Left cardiac atrium (tissue), 4 donors: ENCODE results near the gene CCDC50. TPM values are rescaled to one million over a fixed set of nuclear protein-coding genes. Genes with fewer than 3 reads are reported as not detected.

Experiments used
- ATAC-seq, 2 donors: fragments of 200-7000 bp; cut with Tn5 transposase; one replicate each; pipeline ENCODE4 v1.9.1; 2020; ENCODE audit warnings: mild to moderate bottlenecking in 2 of 2, moderate library complexity in 2 of 2
- DNase-seq: peaks from one replicate; pipeline ENCODE4 v3.0.0-alpha.2; 2020
- intact Hi-C, 2 donors: fragments of 100-400 bp; cut with DNase I; formaldehyde crosslinking; loops; one replicate each; pipeline versions ENCODE4 v1.14.1 to v1.15.1; 2022 to 2023
- total RNA-seq, 2 donors: library from RNA; stranded (reverse); fragmentation: NEBNext Ultra II Directional; extraction: Animal tissue kit (Norgen Biotek cat#: 25700); gene quantifications; one replicate each; pipeline ENCODE4 v1.2.1, GENCODE V29; 2021
- donor health status: DM: no; HTN: yes; CAD: no.
- donor health status: DM: no; HTN: yes; CAD: no; lungs with severe emphysema.
- donor health status: DM: yes; HTN: yes; CAD: no.
- donor health status: Dilated cardiomyopathy.

CCDC50 gene
- total RNA-seq, 2 donors from 2014 or later = 53.1 to 69.0 TPM

- intact Hi-C loops = no loop called here
- DNase-seq = no peak
- no peak for ATAC-seq
These were observed 11.8 kb downstream of the CCDC50 start for GRCh38 chr3:191340966-191341365.

- DNase-seq (no peak), ATAC-seq (no peak)
- intact Hi-C loops = no loop called here
These were observed 12.8 kb downstream of the CCDC50 start for GRCh38 chr3:191342006-191342405.

GRCh38 chr3:191342411-191342810 lies 13.2 kb downstream of the CCDC50 start:
- ATAC-seq = no peak
- no peak for DNase-seq
- intact Hi-C loops = no loop called here

- DNase-seq = no peak
- ATAC-seq = no peak
- intact Hi-C loops = no loop called here
These were observed 13.9 kb downstream of the CCDC50 start for GRCh38 chr3:191343115-191343514.

GRCh38 chr3:191343913-191344312 lies 14.7 kb downstream of the CCDC50 start:
- intact Hi-C loops = no loop called here
- DNase-seq (no peak), ATAC-seq (no peak)

- no peak for ATAC-seq
- intact Hi-C loops = no loop called here
- no peak for DNase-seq
These were observed 16.1 kb downstream of the CCDC50 start for GRCh38 chr3:191345334-191345733.

- ATAC-seq (no peak), DNase-seq (no peak)
These were observed 18.0 kb downstream of the CCDC50 start for GRCh38 chr3:191347228-191347627.

GRCh38 chr3:191348098-191348497 lies 18.9 kb downstream of the CCDC50 start:
- ATAC-seq = no peak
- DNase-seq = no peak
- intact Hi-C loops = no loop called here

More at GRCh38 chr3:191347228-191347627, 18.0 kb downstream of the CCDC50 start:
- intact Hi-C loops = no loop called here

GRCh38 chr3:191350396-191351090 lies 21.3 kb downstream of the CCDC50 start:
- peak in 1 of 2 donors; percentile 43 for ATAC-seq
- DNase-seq = no peak
- intact Hi-C loops = no loop called here

- no peak for ATAC-seq
- intact Hi-C loops = no loop called here
- DNase-seq = no peak
These were observed 22.8 kb downstream of the CCDC50 start for GRCh38 chr3:191352014-191352413.

- DNase-seq (no peak), ATAC-seq (no peak)
- intact Hi-C loops = no loop called here
These were observed 24.0 kb downstream of the CCDC50 start for GRCh38 chr3:191353022-191353777.

GRCh38 chr3:191355406-191355805 lies 26.2 kb downstream of the CCDC50 start:
- DNase-seq (no peak), ATAC-seq (no peak)
- intact Hi-C loops = no loop called here

- ATAC-seq (peak; percentile 47 to 93), DNase-seq (peak; percentile 66)
- intact Hi-C loops = no loop called here
These were observed 27.6 kb downstream of the CCDC50 start for GRCh38 chr3:191356631-191357439.

- intact Hi-C loops = no loop called here
- ATAC-seq (no peak), DNase-seq (no peak)
These were observed 28.7 kb downstream of the CCDC50 start for GRCh38 chr3:191357909-191358308.

- no peak for DNase-seq
- intact Hi-C loops = no loop called here
- ATAC-seq = no peak
These were observed 29.7 kb downstream of the CCDC50 start for GRCh38 chr3:191358929-191359328.

- intact Hi-C loops = no loop called here
- ATAC-seq (no peak), DNase-seq (no peak)
These were observed 31.4 kb downstream of the CCDC50 start for GRCh38 chr3:191360620-191361019.

GRCh38 chr3:191361456-191361855 lies 32.3 kb downstream of the CCDC50 start:
- DNase-seq (no peak), ATAC-seq (no peak)
- intact Hi-C loops = no loop called here

- no peak for DNase-seq
- intact Hi-C loops = no loop called here
These were observed 32.8 kb downstream of the CCDC50 start for GRCh38 chr3:191362037-191362436.

GRCh38 chr3:191362524-191363090 lies 33.4 kb downstream of the CCDC50 start:
- no peak for DNase-seq
- ATAC-seq = no peak
- intact Hi-C loops = no loop called here

More at GRCh38 chr3:191362037-191362436, 32.8 kb downstream of the CCDC50 start:
- no peak for ATAC-seq

- intact Hi-C loops = no loop called here
- no peak for ATAC-seq
- no peak for DNase-seq
These were observed 34.0 kb downstream of the CCDC50 start for GRCh38 chr3:191363221-191363620.
